ENCODE results near the gene SPATA13.

DNA sequence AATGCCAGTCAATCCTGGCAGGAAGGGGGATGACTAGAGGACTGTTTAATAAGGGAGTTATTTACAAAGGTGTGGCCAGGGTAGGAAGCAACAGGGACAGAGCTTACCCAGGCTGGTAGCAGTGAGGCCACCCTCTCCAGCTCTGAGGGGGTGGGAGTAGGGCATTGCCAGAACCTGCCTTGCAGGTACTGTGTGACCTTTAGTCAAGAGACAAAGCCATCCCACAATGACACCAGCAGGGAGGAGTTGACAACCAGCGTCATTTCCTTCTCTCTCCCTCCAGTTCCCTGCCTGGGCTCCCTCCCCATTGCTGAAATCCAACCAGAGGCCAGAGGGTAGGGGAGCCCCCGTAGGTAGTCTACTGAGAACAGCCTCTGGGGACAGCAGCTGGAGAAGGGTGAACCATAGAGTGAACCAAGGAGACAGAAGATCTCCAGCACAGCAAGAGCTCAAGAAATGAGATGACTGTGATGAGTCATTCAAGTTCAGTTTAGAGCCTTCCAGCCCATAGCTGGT lies 33.3 kb upstream of the SPATA13 start:
- TF ChIP-seq POLR2A (IDR thresholded peaks at IDR 0.05) = no peak
- TF ChIP-seq, protein P1, sequence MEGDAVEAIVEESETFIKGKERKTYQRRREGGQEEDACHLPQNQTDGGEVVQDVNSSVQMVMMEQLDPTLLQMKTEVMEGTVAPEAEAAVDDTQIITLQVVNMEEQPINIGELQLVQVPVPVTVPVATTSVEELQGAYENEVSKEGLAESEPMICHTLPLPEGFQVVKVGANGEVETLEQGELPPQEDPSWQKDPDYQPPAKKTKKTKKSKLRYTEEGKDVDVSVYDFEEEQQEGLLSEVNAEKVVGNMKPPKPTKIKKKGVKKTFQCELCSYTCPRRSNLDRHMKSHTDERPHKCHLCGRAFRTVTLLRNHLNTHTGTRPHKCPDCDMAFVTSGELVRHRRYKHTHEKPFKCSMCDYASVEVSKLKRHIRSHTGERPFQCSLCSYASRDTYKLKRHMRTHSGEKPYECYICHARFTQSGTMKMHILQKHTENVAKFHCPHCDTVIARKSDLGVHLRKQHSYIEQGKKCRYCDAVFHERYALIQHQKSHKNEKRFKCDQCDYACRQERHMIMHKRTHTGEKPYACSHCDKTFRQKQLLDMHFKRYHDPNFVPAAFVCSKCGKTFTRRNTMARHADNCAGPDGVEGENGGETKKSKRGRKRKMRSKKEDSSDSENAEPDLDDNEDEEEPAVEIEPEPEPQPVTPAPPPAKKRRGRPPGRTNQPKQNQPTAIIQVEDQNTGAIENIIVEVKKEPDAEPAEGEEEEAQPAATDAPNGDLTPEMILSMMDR (IDR thresholded peaks at IDR 0.05) = no peak

Data from stomach (tissue), 4 donors.